Measurements from ENCODE around the gene CALHM3. TPM values are rescaled to one million over a fixed set of nuclear protein-coding genes. Genes with fewer than 3 reads are reported as not detected.

The CALHM3 gene
- total RNA-seq, 1 experiment from 2014 or later, result 2.3 TPM

- H3K36me3 ChIP-seq (ENCODE audit: low read depth, low read length), result peaks cover 5% of the 10 kb centered on the region; the same call in 1 of the 2 replicates
- H3K4me1 ChIP-seq (ENCODE audit: insufficient read depth, low read length), result peaks cover 7% of the 10 kb centered on the region
- no peaks in the 10 kb centered on the region for H3K79me2 ChIP-seq (ENCODE audit: low read length)
- DNase-seq, result no peak
- no peak overlapping the region for H3K9ac ChIP-seq (ENCODE audit: low read length)
- H4K20me1 ChIP-seq (ENCODE audit: low read length), result no peaks in the 10 kb centered on the region
- ChIA-PET POLR2A (ENCODE audit: unreplicated experiment) (no interaction called here), CTCF (interaction anchor here (0.7 kb wide), 1 partner anchor 16 kb away, joined by 3 read pairs; no protein-coding TSS in a partner anchor)
- H3K9me3 ChIP-seq (ENCODE audit: low read length), result no peaks in the 10 kb centered on the region
- intact Hi-C loops (cut with micrococcal nuclease), result no loop called here
- no TSS peak for BruUV-seq (replicated peaks)
- TF ChIP-seq EZH2phosphoT487 (IDR thresholded peaks at IDR 0.05; ENCODE audit: borderline replicate concordance, low read length) (no peak), EZH2 (IDR thresholded peaks at IDR 0.05; ENCODE audit: low read length, unreplicated experiment) (no peak), CTCF (conservative IDR thresholded peaks at IDR 0.05; ENCODE audit: low read depth, low read length) (no peak)
- no peak overlapping the region for H3K4me2 ChIP-seq (ENCODE audit: low read length)
- no peak overlapping the region for H3K4me3 ChIP-seq (ENCODE audit: low read length)
- H2AFZ ChIP-seq (ENCODE audit: low read length), result no peak overlapping the region
- H3K9me2 ChIP-seq (replicated peaks; ENCODE audit: low read length), result no peaks in the 10 kb centered on the region
- H3F3A ChIP-seq (ENCODE audit: low read length, unreplicated experiment), result no peaks in the 10 kb centered on the region
- no peaks in the 10 kb centered on the region for H3K27me3 ChIP-seq (ENCODE audit: low read length)
- no peak overlapping the region for H3K27ac ChIP-seq (ENCODE audit: low read length)
- no peak for ATAC-seq
These were observed 33.7 kb downstream of the CALHM3 start for GRCh38 chr10:103445366-103445765.

GRCh38 chr10:103444478-103444877 lies 34.6 kb downstream of the CALHM3 start:
- CTCF ChIA-PET, result no interaction called here
- no peak overlapping the region for H3K9ac ChIP-seq (ENCODE audit: low read length)
- no peaks in the 10 kb centered on the region for H3F3A ChIP-seq (ENCODE audit: low read length, unreplicated experiment)
- no TSS peak for BruUV-seq (replicated peaks)
- DNase-seq (no peak), ATAC-seq (no peak)
- TF ChIP-seq EZH2phosphoT487 (IDR thresholded peaks at IDR 0.05; ENCODE audit: borderline replicate concordance, low read length), result no peak
- no peak for TF ChIP-seq CTCF (conservative IDR thresholded peaks at IDR 0.05; ENCODE audit: low read depth, low read length)
- TF ChIP-seq EZH2 (IDR thresholded peaks at IDR 0.05; ENCODE audit: low read length, unreplicated experiment), result no peak
- H3K27ac ChIP-seq (ENCODE audit: low read length), result no peak overlapping the region
- H3K79me2 ChIP-seq (ENCODE audit: low read length), result no peaks in the 10 kb centered on the region
- no peak overlapping the region for H3K4me2 ChIP-seq (ENCODE audit: low read length)
- no peak overlapping the region for H3K4me3 ChIP-seq (ENCODE audit: low read length)
- peaks cover 3% of the 10 kb centered on the region; the same call in 1 of the 2 replicates for H3K4me1 ChIP-seq (ENCODE audit: insufficient read depth, low read length)
- POLR2A ChIA-PET (ENCODE audit: unreplicated experiment), result no interaction called here
- H3K9me3 ChIP-seq (ENCODE audit: low read length), result no peaks in the 10 kb centered on the region
- H3K9me2 ChIP-seq (replicated peaks; ENCODE audit: low read length), result no peaks in the 10 kb centered on the region
- H3K27me3 ChIP-seq (ENCODE audit: low read length), result no peaks in the 10 kb centered on the region
- intact Hi-C loops (cut with micrococcal nuclease), result no loop called here
- H2AFZ ChIP-seq (ENCODE audit: low read length), result no peak overlapping the region
- peaks cover 5% of the 10 kb centered on the region; the same call in 1 of the 2 replicates for H3K36me3 ChIP-seq (ENCODE audit: low read depth, low read length)
- no peaks in the 10 kb centered on the region for H4K20me1 ChIP-seq (ENCODE audit: low read length)

- ATAC-seq, result no peak
- intact Hi-C loops (cut with micrococcal nuclease), result no loop called here
- no peaks in the 10 kb centered on the region for H3K9me3 ChIP-seq (ENCODE audit: low read length)
- no peak for DNase-seq
- CTCF ChIA-PET, result no interaction called here
- H3K4me3 ChIP-seq (ENCODE audit: low read length), result no peak overlapping the region
- no peaks in the 10 kb centered on the region for H4K20me1 ChIP-seq (ENCODE audit: low read length)
- H3K27me3 ChIP-seq (ENCODE audit: low read length), result no peaks in the 10 kb centered on the region
- no peaks in the 10 kb centered on the region for H3F3A ChIP-seq (ENCODE audit: low read length, unreplicated experiment)
- H3K9ac ChIP-seq (ENCODE audit: low read length), result no peak overlapping the region
- no TSS peak for BruUV-seq (replicated peaks)
- H3K4me2 ChIP-seq (ENCODE audit: low read length), result no peak overlapping the region
- H3K27ac ChIP-seq (ENCODE audit: low read length), result no peak overlapping the region
- H3K4me1 ChIP-seq (ENCODE audit: insufficient read depth, low read length), result peaks cover under 1% of the 10 kb centered on the region; the same call in 1 of the 2 replicates
- TF ChIP-seq EZH2phosphoT487 (IDR thresholded peaks at IDR 0.05; ENCODE audit: borderline replicate concordance, low read length) (no peak), CTCF (conservative IDR thresholded peaks at IDR 0.05; ENCODE audit: low read depth, low read length) (no peak)
- no peaks in the 10 kb centered on the region for H3K79me2 ChIP-seq (ENCODE audit: low read length)
- H2AFZ ChIP-seq (ENCODE audit: low read length), result no peak overlapping the region
- peaks cover 6% of the 10 kb centered on the region; the same call in 1 of the 2 replicates for H3K36me3 ChIP-seq (ENCODE audit: low read depth, low read length)
- H3K9me2 ChIP-seq (replicated peaks; ENCODE audit: low read length), result no peaks in the 10 kb centered on the region
- POLR2A ChIA-PET (ENCODE audit: unreplicated experiment), result no interaction called here
These were observed 35.4 kb downstream of the CALHM3 start for GRCh38 chr10:103443475-103444185.

Measured in PC-3 (cell line).